GM12801 (cell line): ENCODE measurements around the gene ETV5.

Source experiments
- TF ChIP-seq, protein P1 (sequence below): IDR thresholded peaks from one replicate; pipeline ENCODE4 v1.5.1; 2011; ENCODE audit warnings: control low read depth; ENCODE audit not compliant: insufficient read length; ENCODE audit errors: extremely low read depth

The ETV5 gene

DNA sequence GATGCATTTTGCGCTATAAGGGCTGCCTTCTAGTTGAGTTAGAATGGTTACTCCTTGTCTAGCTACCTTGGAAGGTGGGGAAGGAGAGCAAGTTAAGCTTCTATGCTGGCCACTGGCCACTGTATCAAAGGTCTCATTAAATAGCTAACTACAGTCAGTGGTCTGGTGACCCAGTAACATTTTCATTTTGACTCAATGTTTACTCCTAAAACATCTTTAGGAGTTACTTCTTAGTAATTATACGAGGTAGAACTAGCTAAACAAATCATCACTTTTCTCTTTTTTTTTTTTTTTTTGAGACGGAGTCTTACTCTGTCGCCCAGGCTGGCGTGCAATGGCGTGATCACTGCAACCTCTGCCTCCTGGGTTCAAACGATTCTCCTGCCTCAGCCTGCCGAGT lies 26.7 kb downstream of the ETV5 start:
- TF ChIP-seq, protein P1, sequence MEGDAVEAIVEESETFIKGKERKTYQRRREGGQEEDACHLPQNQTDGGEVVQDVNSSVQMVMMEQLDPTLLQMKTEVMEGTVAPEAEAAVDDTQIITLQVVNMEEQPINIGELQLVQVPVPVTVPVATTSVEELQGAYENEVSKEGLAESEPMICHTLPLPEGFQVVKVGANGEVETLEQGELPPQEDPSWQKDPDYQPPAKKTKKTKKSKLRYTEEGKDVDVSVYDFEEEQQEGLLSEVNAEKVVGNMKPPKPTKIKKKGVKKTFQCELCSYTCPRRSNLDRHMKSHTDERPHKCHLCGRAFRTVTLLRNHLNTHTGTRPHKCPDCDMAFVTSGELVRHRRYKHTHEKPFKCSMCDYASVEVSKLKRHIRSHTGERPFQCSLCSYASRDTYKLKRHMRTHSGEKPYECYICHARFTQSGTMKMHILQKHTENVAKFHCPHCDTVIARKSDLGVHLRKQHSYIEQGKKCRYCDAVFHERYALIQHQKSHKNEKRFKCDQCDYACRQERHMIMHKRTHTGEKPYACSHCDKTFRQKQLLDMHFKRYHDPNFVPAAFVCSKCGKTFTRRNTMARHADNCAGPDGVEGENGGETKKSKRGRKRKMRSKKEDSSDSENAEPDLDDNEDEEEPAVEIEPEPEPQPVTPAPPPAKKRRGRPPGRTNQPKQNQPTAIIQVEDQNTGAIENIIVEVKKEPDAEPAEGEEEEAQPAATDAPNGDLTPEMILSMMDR = no peak

DNA sequence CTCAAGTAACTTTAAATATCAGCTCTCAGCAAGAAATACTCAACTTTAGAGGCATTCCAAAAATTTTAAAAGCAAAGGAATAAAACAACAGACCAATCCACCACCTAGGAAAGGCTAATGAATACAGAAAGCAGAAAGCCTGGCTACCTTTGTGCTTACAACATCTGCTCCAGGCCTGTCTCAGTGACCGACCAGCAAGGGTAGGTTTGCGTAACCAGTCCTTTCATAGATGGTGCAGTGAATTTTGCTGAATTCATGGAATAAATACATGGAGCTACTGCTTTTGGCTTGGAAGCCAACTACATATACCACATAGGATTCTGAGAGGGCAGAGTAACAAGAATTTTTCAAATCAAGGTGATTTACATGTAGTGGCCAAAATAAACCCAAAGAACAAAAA lies 27.2 kb downstream of the ETV5 start:
- TF ChIP-seq, protein P1 = no peak

DNA sequence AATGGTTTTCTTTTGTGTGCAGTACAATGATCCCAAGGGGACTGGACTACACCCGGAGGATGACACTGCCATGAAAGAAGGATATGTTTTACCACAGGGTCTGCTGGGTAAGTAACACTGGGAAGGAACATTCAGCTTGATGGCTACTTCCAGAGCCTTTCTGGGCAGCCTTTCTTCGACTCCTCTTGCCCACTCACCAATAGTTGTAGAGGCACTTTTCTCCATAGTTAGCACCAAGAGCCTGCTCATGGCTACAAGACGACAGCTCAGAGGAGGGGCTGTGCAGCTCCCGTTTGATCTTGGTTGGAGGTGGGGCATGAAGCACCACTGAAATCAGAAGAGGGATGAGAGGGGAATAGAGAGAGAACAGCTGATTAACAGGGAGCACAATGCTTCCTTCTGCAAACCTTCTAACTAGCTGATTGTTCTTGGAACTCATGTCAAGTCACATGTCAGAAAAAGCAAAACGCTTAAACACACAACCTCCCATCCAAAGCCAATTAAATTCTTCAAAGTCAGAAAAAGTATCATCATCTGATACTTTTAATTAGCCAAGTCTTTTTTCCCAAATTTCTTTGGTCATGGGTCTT lies 27.9 kb downstream of the ETV5 start:
- TF ChIP-seq, protein P1 = no peak

DNA sequence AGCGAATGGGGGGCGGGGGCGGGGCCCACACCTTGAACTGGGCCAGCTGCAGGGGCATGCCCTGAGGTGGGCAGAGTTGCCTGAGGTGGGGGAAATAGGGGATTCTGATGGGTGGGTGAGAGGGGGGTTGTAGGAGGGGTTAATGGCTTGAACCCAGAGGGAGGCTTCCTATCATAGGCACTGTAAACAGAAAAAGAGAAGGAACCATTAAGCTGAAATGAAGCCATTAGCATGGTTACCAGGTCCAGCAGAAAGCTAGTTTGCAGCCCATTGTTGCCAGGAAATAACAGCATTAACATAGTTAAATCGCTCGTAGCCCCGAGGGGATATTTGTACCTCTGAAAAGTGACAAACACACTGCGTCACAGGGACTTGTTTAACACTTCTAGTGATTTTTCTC lies 29.0 kb downstream of the ETV5 start:
- TF ChIP-seq, protein P1 = no peak

DNA sequence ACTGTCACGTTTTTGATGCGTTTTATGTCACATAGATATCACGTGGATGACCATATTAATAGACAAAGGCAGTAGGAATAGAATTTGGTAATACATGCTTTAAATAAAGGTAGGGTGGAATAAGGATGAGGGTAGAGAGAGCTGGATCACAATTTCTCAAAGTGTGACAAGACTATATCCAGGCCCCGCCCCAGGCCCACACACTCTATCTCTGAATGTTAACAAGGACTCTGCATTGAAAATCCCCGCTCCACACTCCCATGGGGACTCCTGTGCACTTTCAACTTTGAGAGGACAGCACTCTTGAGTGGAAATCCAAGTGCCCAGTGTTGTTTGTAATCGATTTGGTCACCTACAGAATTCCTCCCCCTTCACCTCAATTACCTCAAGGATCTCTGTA lies 31.4 kb downstream of the ETV5 start:
- TF ChIP-seq, protein P1 = no peak

DNA sequence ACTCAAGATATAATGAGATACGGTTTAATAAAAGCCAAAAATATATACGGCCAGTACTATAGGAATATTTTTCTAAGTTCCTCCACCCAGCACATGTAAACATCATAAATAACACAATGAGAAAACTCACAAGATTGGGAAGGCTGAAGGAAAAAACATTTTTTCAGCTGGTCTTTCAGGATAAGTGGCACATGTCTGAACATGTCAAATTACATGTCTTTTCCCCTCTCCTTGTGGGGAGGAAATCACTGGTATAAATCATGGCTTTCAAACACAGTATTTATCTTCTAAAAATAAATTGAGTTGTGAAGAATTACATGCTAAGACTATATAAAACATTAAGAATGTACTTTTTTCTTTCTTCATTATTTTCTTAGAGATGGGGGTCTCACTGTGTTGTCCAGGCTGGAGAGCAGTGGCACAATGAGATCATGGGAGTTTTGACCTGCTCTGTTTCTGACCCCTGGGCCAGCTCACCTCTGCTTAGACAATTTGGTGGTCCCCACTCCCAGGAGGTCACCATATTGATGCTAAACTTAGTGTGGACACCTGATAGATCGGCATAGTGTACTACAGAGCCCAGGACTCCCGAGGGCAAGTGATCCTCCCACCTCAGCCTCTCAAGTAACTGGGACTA lies 32.8 kb downstream of the ETV5 start:
- TF ChIP-seq, protein P1 = no peak

DNA sequence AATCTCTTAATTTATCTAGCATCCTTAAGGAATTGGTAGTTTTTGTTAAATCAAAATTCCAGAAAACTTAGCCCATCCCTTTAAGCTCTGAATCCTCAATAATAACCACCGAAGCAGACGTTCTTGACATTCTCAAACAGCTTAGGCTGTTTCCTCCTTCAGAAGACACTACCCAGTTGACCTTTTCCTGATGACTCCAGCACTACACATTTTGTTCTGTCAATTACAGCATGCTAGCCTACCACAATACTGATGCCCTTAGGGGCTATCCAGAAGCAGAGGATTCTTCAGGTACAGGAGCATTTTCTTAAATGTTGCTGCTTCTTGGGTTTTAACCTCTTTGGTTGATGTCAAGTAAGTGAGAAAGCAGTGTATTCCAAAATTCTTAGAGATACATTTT lies 33.4 kb downstream of the ETV5 start:
- TF ChIP-seq, protein P1 = no peak
